Esophagus muscularis mucosa (tissue), 4 donors: ENCODE results near the gene NKD2.

ENCODE experiments used
- CTCF ChIP-seq, 3 experiments: fragments of 200-600 bp in 2 of 3; fragments of 450-650 bp in 1 of 3; sonication (generic) in 2 of 3; IDR thresholded peaks; one replicate each; pipeline ENCODE4 v1.5.1; 2017 to 2019; ENCODE audit warnings: antibody characterized with exemption in 3 of 3, mild to moderate bottlenecking in 2 of 3, moderate library complexity in 1 of 3
- EP300 ChIP-seq: sonication (generic); formaldehyde crosslinking; IDR thresholded peaks from one replicate; pipeline ENCODE4 v1.6.1; 2017; ENCODE audit warnings: antibody characterized with exemption
- POLR2A ChIP-seq: fragments of 450-650 bp; IDR thresholded peaks from one replicate; pipeline ENCODE4 v1.6.1; 2017; ENCODE audit warnings: antibody characterized with exemption, moderate library complexity, mild to moderate bottlenecking, low read depth
- POLR2AphosphoS5 ChIP-seq, 2 donors: sonication (generic); formaldehyde crosslinking; IDR thresholded peaks; one replicate each; pipeline ENCODE4 v1.6.1; 2017; ENCODE audit warnings: antibody characterized with exemption in 2 of 2

- TF ChIP-seq POLR2AphosphoS5 (IDR thresholded peaks at IDR 0.05) (no peak), CTCF (IDR thresholded peaks at IDR 0.05) (no peak), POLR2A (no peak), EP300 (no peak)
Measured at GRCh38 chr5:1005249-1005851, 3.3 kb upstream of the NKD2 start.
